ENCODE results near the gene DOC2B.
"Not testable (repeated sequence)": the region's sequence is repeated elsewhere in the genome, so short reads cannot be mapped to it uniquely, and the experiment has no call there.

Gene DOC2B

DNA sequence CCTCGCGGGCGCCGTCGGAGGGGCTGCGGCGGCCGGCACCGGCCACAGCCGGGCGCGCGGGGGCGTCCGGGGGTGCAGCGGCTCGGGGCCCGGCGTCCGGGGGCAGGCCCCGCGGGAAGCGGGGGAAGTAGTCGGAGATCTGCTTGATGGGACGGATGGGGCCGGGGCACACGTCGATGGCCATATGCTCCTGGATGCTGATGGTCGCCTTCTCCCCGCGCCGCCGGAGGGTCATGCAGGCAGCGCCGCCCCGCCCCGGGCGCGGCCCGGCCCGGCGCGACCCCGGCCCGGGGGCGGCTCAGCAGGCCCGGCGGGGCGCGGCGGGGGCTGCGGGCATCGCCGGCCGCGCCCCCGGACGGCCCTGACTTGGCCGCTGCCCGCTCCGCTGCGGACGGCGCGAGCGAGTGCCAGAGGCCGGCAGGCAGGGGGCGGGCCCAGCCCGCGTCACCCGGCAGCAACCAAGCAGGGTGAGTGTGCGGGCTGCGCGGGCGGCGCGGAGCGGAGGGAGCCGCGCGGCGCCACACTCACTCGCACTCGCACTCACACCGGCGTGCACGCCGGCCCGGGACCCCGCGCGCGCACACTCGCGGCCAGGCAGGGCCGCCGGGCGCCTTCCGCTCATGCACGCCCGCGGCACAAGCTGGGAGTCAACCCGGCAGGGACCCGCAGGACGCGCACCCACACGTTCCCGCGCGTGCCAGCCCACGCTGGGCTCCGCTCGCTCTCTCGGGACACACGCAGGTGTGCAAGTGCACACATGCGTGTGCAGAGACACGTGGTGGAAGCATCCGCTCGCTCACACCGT, at the start of gene DOC2B:
Gene DOC2B, minus strand, starts transcription at position 406 of the 805 bp plus-strand sequence. Its CDS starts 171 bp downstream, at position 235.
- DNase-seq (ENCODE audit: extremely low spot score, insufficient read length, low read depth) (no peak), FAIRE-seq (no peak)

DNA sequence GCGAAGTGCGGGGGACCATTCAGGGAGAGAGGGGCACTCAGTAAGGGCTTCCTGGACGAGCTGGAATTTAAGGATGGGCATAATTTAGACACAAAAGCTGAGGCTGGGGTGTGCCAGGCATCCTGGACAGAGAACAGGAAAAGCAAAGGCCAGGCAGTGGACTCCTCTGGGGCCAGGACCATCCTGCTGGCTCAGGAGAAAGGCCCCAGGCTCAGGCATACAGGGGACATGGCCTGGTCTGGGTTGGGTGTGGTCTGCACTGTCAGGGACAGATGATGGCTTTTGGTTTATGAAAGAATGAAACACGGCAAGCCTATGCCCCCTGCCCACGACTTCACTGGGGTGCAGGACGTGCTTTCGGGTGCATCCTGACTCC, 48.9 kb upstream of the DOC2B start:
- FAIRE-seq: no peak
- DNase-seq (ENCODE audit: extremely low spot score, insufficient read length, low read depth): no peak

DNA sequence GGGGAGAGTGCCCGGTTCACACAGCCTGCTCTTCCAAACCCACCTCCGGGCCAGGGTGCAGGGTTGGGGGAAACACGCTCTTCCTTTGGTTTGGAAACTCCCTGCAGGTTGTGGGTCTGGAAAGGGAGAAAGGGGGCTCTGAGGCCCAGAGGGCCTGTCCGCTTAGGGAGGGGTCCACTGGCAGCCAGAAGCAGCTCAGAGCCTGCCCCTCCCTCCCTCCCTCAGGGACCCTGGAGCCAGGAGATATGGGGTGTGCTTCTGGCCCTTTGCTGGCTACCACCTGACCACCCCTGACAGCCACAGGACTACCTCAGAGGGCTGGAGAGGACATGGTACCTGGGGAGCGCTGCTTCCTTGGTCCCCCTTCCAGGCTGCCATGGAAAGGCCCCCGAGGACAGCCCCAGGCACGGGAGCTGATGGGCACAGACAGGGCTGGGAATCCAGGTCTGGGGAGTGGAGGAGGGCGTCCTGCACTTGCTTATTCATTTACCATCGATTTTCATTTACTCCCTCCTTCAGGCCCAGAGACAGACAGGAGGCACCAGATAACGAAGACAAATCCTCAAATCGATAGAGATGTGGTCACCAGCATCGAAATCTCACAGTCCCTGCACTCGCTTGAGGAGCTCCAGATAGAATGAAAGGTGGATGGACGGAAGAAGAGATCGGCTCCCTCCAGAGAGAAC, 48.4 kb upstream of the DOC2B start:
- no peak for DNase-seq (ENCODE audit: extremely low spot score, insufficient read length, low read depth)
- no peak for FAIRE-seq

DNA sequence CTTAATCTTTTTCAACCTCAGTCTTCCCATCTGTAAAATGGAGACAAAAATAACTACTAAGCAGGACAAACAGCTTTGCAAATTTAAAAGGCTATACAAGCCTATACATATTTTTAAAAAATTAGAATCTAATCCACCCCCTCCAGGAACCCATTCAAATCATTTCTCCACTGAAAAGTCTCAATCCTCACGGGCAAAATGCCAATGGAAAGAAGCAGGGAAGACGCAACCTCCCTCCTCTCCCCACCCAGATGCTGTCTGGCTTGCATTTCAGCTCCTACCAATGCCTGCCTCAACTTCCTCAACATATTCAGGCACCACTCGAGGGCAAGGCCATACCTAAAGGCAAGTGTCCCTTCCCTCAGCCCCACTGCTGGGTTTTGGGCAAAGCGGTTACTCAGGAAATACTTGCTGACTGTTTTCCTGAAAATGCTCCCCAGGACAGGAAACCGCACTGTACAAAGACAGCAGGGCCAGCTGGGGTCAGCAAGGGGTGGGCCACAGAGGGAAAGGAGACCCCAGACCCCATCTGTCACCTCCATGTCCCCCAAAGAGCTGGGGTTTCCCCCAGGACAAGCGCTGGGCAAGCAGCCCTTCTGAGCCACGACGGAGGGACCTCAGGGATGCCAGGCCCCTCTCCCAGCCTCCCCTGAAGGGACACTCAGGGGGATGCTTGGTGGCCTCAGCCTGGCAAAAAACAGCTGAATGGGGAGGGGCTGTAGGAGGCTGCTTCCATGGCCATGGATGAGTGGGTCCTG, 47.7 kb upstream of the DOC2B start:
- no peak for FAIRE-seq
- no peak for DNase-seq (ENCODE audit: extremely low spot score, insufficient read length, low read depth)

DNA sequence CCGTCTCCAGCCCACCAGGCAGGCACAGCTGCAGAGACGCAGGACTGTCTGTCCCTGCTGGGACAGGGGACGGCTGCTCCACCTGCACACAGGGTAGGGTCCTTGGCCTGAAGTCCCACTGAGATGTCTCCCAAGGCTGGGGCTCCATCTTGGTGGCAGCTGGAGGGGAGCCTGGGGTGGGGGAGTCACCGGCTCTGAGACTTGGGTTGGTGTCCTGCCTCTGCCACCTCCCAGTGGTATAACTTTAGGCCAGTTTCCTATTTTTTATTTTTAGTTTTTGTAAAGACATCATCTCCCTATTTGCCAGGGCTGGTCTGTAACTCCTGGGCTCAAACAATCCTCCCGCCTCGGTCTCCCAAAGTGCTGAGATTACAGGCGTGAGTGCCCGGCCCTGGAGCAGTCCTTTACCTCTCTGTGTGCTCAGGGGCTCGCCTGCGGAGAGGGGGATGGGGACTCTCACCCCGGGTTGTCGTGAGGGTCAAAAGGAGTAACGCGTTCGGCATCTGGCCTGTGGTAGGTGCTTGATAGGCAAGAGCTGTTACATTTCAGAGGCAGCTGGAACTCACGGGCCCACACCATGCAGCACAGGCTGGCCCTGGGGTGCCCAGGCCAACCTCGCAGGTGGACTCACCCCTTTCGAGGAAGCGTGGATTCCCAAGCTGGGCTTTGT, 46.6 kb upstream of the DOC2B start:
- no peak for FAIRE-seq

DNA sequence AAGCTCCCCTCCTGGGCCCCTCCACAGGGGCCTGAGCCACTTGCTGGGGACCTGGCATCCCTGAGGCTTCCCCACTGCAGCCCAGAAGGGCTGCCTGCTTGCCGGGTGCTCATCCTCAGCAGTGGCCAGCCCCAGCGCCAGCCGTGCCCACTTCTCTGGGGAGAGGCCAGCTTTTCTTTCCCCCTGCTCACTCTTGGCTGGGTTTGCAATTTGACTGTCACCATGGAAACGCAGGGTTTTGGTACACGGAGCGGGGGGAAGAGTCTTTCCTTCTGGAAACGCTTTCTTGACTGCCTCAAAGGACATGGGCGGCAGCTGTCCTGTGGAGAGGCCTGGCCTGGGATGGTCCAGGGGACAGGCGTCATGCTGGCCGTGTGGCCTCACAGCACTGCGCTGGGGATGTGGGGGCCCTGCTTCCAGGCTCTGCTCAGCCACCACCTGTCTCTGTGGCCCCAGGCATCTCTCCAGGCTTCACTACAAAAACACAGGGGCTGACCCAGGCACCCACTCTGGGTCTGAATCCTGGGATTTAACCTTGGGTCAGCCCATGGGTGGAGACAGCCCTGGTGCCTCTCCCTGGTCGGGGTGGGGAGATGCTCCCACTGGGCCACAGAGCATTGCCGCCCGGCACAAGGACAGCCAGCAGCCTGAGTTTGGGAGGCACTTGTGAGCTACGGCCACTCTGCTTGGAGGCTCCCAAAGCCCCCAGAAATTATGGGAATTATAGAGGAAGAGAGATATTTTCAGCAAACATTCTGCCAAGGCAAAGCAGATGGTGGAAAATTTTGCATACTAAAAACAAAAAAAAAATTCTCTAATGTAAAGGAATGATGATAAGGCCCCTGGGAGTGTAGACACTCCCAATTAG, 45.9 kb upstream of the DOC2B start:
- FAIRE-seq: no peak
- DNase-seq (ENCODE audit: extremely low spot score, insufficient read length, low read depth): no peak

More for the DNA sequence above, 46.6 kb upstream of the DOC2B start:
- DNase-seq (ENCODE audit: extremely low spot score, insufficient read length, low read depth): no peak

DNA sequence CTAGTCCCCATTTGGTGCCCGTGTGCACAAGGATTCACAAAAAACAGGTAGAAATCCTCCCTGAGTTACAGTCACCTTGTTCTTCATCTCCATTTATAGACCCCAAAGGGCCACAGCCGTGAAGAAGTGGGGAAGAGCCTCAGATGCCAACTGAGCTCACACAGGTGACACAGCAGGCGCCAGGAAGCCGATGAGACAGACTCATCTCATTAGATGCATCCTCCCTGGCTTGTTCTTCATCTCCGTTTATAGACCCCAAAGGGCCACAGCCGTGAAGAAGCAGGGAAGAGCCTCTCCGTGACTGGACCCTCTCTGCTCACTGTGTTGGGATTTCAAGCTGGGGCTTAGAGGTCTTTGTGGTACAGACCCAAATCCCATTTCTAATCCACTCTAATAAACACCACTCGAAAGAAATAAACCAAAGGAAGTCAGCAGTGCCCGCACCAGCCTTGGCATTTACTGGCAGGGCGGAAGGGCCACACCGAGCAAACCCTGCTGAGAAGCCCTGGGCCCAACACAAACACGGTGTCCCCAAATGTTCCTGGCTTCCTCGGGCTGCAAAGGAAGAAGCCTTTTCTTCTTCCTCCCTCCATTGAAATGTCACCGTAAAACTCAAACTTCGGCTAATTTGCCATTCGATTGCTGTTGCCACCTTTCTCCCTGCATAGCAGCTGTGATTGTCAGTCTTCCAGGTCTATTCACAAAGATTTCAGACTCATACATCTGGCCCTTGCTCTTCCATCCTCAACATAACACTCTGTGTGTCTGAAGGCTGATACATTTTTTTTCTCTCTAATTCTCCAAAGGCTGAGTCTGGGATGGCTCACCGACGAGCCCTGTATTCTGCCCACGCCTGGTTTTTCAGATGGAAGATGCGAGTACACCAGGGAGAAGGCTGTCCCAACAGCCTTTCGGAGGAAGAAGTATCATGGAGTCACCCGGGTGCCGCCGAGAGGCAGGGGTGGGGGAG, 44.9 kb upstream of the DOC2B start:
- DNase-seq (ENCODE audit: extremely low spot score, insufficient read length, low read depth) (no peak), FAIRE-seq (no peak)

DNA sequence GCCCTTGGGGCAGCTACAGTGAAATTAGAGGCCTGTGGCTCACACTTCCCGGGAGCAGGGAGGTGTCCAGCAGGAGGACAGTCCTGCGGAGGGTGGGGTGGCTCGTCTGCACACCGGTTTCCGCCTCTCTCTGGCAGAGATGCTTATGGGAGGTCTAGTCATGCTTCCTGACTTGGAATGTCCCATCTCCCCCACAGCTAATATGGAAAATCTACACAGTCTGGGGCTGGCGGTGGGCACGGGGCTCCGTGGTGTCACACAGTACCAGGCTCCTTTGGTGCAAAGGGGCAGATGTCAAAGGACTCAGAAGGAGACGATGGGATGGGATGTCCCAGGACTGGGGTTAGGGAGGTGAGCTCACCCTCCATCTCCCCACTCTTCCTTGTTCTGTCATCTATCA, 44.1 kb upstream of the DOC2B start:
- DNase-seq (ENCODE audit: extremely low spot score, insufficient read length, low read depth) (no peak), FAIRE-seq (no peak)

DNA sequence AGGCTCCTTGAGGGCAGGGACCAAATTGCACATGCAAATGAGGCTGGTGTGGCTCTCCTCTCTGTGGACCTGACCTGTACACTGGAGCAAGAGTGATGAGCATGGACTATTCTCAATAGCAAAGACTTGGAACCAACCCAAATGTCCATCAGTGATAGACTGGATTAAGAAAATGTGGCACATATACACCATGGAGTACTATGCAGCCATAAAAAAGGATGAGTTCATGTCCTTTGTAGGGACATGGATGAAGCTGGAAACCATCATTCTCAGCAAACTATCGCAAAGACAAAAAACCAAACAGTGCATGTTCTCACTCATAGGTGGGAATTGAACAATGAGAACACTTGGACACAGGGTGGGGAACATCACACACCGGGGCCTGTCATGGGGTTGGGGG, 43.1 kb upstream of the DOC2B start:
- FAIRE-seq; DNase-seq (ENCODE audit: extremely low spot score, insufficient read length, low read depth): not testable (repeated sequence)

DNA sequence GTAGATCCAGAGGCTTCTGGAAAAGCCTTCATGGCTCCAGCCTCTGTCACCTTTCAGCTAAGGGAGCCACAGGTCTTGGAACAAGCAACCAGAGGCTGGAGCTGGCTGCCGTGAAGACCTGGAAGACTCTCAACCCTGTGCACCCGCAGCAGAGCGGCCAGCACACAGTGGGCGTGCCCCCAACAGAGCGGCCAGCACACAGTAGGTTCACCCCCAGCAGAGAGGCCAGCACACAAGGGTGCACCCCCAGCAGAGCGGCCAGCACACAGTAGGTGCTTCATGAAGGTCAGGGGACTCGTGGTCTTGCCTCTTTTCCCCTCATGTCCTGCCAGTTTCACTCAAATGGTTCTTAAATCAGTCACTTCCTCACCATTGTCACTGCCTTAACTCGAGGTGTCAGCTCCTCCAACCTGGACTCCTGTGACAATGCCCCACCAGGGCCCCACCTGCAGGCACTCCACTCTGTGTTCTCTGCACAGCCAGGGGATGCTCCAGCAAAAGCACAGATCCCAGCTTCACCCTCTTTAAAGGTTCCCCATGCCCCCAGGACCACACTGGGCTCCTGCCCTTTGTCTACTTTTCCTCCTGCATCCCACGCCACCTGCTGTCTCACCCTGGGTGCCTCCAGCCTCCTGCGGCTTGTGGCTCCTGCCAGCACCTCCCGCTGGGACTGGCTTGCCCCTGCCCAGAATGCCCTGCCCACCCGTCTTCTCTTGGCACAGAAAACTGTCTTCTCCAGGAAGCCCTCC, 42.4 kb upstream of the DOC2B start:
- FAIRE-seq: no peak
- DNase-seq (ENCODE audit: extremely low spot score, insufficient read length, low read depth): no peak

DNA sequence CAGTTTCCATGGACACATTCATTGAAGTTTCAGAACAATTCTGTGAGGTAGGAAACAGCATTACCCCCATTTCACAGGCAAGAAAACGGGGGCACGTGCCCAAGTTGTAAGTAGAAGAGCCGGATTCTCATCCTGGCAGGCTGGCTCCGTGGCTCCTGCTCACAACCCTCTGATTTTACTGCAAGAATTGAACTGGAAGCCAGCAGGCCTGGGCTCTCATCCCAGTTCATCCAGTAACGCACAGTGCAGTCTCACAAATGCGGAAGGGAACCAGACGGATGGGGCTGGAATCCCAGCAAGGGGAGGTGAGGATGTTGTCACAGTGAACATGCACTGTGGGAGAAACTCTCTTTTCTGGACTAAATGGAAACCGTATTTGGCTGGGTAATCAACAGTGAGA, 40.7 kb upstream of the DOC2B start:
- no peak for DNase-seq (ENCODE audit: extremely low spot score, insufficient read length, low read depth)
- no peak for FAIRE-seq

DNA sequence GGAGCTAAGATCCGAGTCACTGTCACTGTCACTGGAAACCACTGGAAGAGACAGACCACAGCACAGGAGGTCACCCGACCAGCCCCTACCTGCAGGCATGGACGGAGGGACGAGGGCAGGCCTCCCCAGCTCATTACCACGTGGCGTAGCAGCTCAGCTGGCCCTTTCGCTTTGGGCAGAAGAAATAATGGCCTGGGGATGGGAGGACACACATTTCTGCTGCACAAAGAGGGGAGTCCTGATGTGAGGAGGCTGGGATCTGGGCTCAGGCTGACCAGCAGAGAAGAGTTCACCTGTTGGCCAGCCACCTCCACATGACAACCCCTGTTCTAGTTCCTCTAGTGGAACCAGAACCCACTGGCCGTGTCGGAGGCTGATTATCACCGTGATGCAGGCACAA, 38.2 kb upstream of the DOC2B start:
- no peak for DNase-seq (ENCODE audit: extremely low spot score, insufficient read length, low read depth)
- FAIRE-seq: no peak

DNA sequence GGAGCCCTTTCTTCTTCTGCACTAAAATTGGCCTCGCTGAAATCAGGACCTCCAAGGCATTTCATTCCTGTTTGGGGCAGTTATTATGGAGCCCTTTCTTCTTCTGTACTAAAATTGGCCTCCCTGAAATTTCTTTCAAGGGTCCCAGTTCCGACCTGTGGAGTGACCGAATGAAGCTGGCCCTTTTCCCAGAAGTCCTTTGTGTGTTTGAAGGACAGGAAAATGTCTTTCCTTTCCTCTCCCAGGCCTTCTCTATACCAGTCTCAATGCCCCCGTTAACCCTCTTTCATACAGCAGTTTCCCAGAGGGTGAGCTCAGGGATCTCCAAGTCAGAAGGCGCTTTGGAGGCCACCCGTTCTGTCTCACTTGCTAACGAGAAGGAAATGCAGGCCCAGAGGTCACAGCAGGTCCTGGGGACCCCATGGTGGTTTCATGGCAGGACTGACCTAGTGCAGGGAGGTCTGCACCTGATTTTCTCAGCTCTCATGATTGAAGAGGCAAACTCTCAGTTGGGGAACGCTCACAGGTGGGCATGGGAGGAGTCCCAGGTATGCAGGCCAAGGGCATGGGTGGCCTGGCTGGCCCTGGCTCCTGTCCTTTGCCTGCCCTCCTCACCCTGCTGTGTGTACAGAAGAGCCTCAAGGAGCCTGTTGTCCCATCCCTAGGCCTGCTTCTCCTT, 37.1 kb upstream of the DOC2B start:
- no peak for DNase-seq (ENCODE audit: extremely low spot score, insufficient read length, low read depth)
- FAIRE-seq: no peak

DNA sequence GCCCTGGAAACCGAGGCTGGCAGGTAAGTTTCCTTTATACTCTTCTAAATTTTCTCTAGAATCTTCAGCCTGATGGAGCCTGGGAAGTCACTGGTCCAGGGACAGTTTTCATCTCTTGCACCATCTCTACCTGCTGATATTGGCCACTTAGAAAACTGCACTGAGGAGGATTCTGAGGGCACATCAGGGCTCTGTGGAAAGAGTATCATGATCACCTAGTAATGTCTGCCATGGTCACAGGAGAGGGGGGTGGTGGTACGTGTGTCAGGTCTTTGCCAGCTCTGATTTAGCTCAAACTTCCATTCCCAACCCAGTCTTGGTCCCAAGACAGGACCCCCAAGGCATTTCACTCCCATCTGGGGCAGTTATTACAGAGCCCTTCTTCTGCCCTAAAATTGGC, 35.2 kb upstream of the DOC2B start:
- no peak for DNase-seq (ENCODE audit: extremely low spot score, insufficient read length, low read depth)
- no peak for FAIRE-seq

DNA sequence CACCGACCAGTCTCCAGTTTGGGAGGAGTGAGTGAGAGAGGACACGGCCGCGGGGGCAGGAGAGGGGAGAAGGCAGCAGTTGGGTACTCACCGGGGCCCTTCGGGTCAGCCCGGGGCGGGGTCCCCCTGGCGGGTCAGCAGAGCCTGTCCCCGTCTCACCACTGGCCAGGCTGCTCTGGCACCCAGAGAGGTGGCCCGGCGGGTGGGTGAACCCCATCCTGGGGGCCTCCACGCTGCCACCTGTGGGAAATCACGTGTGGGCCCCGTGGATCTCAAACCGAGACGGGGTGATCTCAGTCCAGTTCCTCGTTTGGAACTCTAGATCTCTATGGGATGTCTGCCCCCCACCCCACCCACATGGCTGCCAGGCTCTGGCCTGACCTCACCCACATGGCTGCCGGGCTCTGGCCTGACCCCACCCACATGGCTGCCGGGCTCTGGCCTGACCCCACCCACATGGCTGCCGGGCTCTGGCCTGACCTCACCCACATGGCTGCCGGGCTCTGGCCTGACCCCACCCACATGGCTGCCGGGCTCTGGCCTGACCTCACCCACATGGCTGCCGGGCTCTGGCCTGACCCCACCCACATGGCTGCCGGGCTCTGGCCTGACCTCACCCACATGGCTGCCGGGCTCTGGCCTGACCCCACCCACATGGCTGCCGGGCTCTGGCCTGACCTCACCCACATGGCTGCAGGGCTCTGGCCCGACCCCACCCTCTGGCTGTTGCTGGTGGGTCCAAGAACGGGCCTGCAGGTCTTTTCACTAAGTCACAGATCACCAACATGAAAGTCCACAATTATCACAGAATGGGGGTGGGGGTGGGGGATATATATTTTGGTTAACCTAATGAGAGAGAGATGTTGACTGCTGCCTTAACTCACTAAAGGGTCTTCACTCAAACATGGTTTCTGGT, 34.4 kb upstream of the DOC2B start:
- not testable (repeated sequence) for FAIRE-seq; DNase-seq (ENCODE audit: extremely low spot score, insufficient read length, low read depth)

DNA sequence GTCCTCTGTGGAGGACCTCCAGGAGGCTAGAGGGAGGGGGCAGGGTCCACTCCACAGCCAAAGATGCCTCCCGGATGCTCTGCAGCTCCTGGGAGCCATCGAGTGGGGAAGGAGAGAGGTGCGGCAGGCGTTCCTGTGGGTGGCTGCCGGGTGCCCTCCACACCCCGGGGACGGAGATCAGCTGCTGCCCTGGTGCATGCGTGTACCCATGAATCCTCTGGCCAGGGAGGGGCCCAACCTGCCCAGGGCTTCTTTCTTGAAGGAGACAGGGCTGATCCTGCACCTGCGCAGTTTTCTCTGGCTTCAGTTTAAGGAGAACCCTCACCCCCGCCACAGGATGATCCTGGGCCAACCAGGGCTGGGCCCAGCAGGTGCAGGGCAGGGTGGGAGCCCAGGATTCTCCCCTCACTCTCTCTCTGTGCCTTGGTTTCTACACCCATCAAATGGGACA, 33.5 kb upstream of the DOC2B start:
- DNase-seq (ENCODE audit: extremely low spot score, insufficient read length, low read depth) (no peak), FAIRE-seq (no peak)
